Stomach (tissue), 4 donors: Measurements from ENCODE around the gene DRG2.

Source experiments
- CTCF ChIP-seq, 7 experiments: fragments of 450-650 bp in 4 of 7; fragments of 200-600 bp in 3 of 7; sonication (generic) in 3 of 7; IDR thresholded peaks; one replicate each; pipeline ENCODE4 v1.5.1; 2016 to 2019; ENCODE audit warnings: antibody characterized with exemption in 7 of 7, control low read depth in 2 of 7, mild to moderate bottlenecking in 1 of 7
- POLR2A ChIP-seq, 4 donors: fragments of 450-650 bp; IDR thresholded peaks; one replicate each; pipeline ENCODE4 v1.6.1; 2016; ENCODE audit warnings: antibody characterized with exemption in 4 of 4, control low read depth in 2 of 4, mild to moderate bottlenecking in 1 of 4, moderate library complexity in 1 of 4

- TF ChIP-seq CTCF (IDR thresholded peaks at IDR 0.05) (peak in 5 of 7 experiments; percentile 18 to 61 (median 45)), POLR2A (IDR thresholded peaks at IDR 0.05) (no peak)
Observed at GRCh38 chr17:18141210-18141803, 53.6 kb downstream of the DRG2 start.
